HepG2 (cell line): ENCODE results near the gene TMCC2. TPM values are rescaled to one million over a fixed set of nuclear protein-coding genes. Genes with fewer than 3 reads are reported as not detected.

Experiments
- HDAC2 ChIP-seq: sonication (generic); formaldehyde crosslinking; IDR thresholded peaks from 2 replicates; pipeline ENCODE4 v1.4.0; 2020; ENCODE audit warnings: missing genetic modification reagents
- NCOA5 ChIP-seq: sonication (generic); formaldehyde crosslinking; IDR thresholded peaks from 2 replicates; pipeline ENCODE4 v1.4.0; 2020; ENCODE audit warnings: missing genetic modification reagents
- TEAD2 ChIP-seq: sonication (generic); formaldehyde crosslinking; IDR thresholded peaks from 2 replicates; pipeline ENCODE4 v1.9.0; 2021; ENCODE audit warnings: missing genetic modification reagents
- TOPORS ChIP-seq: sonication (generic); formaldehyde crosslinking; IDR thresholded peaks from 2 replicates; pipeline ENCODE4 v1.8.0; 2023; ENCODE audit warnings: mild to moderate bottlenecking, missing genetic modification reagents
- YY1 ChIP-seq: IDR thresholded peaks from 2 replicates; pipeline ENCODE4 v1.6.1; 2011; ENCODE audit warnings: low read length, low read depth, moderate library complexity, mild to moderate bottlenecking; ENCODE audit not compliant: insufficient read depth, insufficient replicate concordance
- ZFP90 ChIP-seq: sonication (generic); formaldehyde crosslinking; IDR thresholded peaks from 2 replicates; pipeline ENCODE4 v1.8.0; 2022; ENCODE audit warnings: missing genetic modification reagents, mild to moderate bottlenecking, inconsistent platforms, borderline replicate concordance
- ZNF30 ChIP-seq: sonication (generic); formaldehyde crosslinking; IDR thresholded peaks from 2 replicates; pipeline ENCODE4 v1.5.0; 2020; ENCODE audit warnings: mild to moderate bottlenecking, missing genetic modification reagents
- ZNF350 ChIP-seq: sonication (generic); formaldehyde crosslinking; IDR thresholded peaks from 2 replicates; pipeline ENCODE4 v1.4.0; 2020; ENCODE audit warnings: mild to moderate bottlenecking, low read depth, missing genetic modification reagents, borderline replicate concordance
- polyA plus RNA-seq, 8 experiments: library from polyadenylated mRNA; depleted of rRNA in 3 of 8; stranded (reverse) in 7 of 8; unstranded in 1 of 8; fragments of >200 nt; fragmentation: Illumina TruSeq in 4 of 8; extraction: Trizol in 4 of 8; gene quantifications; 2 replicates each; pipeline versions ENCODE4 v1.2.1 to v1.2.3, GENCODE V29; 2011 to 2016; ENCODE audit warnings: low read depth in 4 of 8, missing spikeins in 1 of 8, mixed read lengths in 1 of 8; ENCODE audit not compliant: insufficient read depth in 1 of 8
- total RNA-seq, 5 experiments: library from RNA; depleted of rRNA; stranded (reverse); fragments of >200 nt; fragmentation: Illumina TruSeq; extraction: Trizol; gene quantifications; 2 replicates each; pipeline ENCODE4 v1.2.3, GENCODE V29; 2016; ENCODE audit warnings: low read depth in 1 of 5
- TF ChIP-seq, protein P1 (sequence below): sonication (generic); formaldehyde crosslinking; IDR thresholded peaks from 2 replicates; pipeline ENCODE4 v1.5.1; 2020; ENCODE audit warnings: mild to moderate bottlenecking, missing genetic modification reagents
- TF ChIP-seq, protein P2 (sequence below): IDR thresholded peaks from 2 replicates; pipeline ENCODE4 v1.6.1; 2012; ENCODE audit warnings: inconsistent platforms
- TF ChIP-seq, protein P3 (sequence below): sonication (generic); formaldehyde crosslinking; IDR thresholded peaks from 2 replicates; pipeline ENCODE4 v1.4.0; 2020; ENCODE audit warnings: missing genetic modification reagents
- TF ChIP-seq, protein P4 (sequence below): sonication (generic); formaldehyde crosslinking; IDR thresholded peaks from 2 replicates; pipeline ENCODE4 v1.4.0; 2020; ENCODE audit warnings: mild to moderate bottlenecking, missing genetic modification reagents, borderline replicate concordance

TMCC2 gene
- total and polyA plus RNA-seq, 2 of the 13 experiments (the other 11 are each of a cell fraction or from before 2014, with no cell fraction given), result 0.12 to 0.24 TPM

DNA sequence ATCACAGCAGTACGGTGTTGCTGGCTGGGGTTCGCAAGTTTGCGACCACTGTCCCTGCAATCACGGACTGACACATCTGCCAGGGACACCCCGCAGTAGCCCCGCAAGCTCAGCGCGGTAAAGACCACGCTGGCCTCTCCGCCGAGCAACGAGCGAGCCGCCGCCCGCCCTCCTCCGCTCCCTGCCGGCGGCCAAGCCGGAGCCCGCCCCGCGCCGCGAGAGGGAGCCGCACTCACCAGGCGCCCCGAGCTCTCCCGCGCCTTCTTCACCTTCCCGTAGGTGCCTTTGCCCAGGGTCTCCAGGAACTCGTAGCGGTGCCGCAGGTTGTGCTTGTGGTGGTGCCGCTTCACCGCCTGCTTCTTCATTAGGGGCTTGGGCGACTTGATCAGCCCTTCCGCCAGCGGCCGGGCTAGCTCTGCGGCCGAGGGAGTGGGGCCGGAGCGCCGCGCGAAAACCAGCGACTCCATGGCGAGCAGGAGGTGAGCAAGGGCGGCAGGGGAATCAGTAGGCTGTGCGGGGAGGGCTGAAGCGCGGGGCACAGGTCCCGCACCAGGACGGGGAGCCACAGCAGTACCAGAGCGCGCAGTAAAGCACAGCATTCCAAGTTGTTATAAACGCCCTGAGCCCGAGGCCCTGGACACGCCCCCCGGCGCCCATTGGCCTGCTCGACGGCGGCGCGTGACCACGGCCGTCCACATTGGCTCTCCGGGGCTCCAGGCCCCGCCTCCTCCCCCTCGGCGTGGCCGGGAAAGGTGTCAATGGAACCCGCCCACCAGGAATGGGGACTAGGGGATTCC, 93.6 kb downstream of the TMCC2 start, which contains the start of gene NUAK2 (continued):
- TF ChIP-seq, protein P1, sequence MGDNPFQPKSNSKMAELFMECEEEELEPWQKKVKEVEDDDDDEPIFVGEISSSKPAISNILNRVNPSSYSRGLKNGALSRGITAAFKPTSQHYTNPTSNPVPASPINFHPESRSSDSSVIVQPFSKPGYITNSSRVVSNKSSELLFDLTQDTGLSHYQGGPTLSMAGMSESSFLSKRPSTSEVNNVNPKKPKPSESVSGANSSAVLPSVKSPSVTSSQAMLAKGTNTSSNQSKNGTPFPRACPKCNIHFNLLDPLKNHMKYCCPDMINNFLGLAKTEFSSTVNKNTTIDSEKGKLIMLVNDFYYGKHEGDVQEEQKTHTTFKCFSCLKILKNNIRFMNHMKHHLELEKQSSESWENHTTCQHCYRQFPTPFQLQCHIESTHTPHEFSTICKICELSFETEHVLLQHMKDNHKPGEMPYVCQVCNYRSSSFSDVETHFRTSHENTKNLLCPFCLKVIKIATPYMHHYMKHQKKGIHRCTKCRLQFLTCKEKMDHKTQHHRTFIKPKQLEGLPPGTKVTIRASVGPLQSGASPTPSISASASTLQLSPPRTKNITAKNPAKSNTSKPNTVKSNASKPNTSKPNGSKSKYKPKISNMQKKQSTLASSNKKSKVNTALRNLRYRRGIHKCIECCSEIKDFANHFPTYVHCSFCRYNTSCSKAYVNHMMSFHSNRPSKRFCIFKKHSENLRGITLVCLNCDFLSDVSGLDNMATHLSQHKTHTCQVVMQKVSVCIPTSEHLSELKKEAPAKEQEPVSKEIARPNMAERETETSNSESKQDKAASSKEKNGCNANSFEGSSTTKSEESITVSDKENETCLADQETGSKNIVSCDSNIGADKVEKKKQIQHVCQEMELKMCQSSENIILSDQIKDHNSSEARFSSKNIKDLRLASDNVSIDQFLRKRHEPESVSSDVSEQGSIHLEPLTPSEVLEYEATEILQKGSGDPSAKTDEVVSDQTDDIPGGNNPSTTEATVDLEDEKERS (CRISPR knock-in tag), result no peak
- TF ChIP-seq ZNF350, result peak; percentile 44; the same call in 1 of the 2 replicates
- no peak for TF ChIP-seq TOPORS (CRISPR knock-in tag)
- no peak for TF ChIP-seq HDAC2 (CRISPR knock-in tag)
- TF ChIP-seq TEAD2, result no peak
- no peak for TF ChIP-seq YY1
- TF ChIP-seq, protein P2, sequence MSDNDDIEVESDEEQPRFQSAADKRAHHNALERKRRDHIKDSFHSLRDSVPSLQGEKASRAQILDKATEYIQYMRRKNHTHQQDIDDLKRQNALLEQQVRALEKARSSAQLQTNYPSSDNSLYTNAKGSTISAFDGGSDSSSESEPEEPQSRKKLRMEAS, result peak; percentile 72
- TF ChIP-seq, protein P3, sequence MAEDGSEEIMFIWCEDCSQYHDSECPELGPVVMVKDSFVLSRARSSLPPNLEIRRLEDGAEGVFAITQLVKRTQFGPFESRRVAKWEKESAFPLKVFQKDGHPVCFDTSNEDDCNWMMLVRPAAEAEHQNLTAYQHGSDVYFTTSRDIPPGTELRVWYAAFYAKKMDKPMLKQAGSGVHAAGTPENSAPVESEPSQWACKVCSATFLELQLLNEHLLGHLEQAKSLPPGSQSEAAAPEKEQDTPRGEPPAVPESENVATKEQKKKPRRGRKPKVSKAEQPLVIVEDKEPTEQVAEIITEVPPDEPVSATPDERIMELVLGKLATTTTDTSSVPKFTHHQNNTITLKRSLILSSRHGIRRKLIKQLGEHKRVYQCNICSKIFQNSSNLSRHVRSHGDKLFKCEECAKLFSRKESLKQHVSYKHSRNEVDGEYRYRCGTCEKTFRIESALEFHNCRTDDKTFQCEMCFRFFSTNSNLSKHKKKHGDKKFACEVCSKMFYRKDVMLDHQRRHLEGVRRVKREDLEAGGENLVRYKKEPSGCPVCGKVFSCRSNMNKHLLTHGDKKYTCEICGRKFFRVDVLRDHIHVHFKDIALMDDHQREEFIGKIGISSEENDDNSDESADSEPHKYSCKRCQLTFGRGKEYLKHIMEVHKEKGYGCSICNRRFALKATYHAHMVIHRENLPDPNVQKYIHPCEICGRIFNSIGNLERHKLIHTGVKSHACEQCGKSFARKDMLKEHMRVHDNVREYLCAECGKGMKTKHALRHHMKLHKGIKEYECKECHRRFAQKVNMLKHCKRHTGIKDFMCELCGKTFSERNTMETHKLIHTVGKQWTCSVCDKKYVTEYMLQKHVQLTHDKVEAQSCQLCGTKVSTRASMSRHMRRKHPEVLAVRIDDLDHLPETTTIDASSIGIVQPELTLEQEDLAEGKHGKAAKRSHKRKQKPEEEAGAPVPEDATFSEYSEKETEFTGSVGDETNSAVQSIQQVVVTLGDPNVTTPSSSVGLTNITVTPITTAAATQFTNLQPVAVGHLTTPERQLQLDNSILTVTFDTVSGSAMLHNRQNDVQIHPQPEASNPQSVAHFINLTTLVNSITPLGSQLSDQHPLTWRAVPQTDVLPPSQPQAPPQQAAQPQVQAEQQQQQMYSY (CRISPR knock-in tag), result no peak
- TF ChIP-seq, protein P4, sequence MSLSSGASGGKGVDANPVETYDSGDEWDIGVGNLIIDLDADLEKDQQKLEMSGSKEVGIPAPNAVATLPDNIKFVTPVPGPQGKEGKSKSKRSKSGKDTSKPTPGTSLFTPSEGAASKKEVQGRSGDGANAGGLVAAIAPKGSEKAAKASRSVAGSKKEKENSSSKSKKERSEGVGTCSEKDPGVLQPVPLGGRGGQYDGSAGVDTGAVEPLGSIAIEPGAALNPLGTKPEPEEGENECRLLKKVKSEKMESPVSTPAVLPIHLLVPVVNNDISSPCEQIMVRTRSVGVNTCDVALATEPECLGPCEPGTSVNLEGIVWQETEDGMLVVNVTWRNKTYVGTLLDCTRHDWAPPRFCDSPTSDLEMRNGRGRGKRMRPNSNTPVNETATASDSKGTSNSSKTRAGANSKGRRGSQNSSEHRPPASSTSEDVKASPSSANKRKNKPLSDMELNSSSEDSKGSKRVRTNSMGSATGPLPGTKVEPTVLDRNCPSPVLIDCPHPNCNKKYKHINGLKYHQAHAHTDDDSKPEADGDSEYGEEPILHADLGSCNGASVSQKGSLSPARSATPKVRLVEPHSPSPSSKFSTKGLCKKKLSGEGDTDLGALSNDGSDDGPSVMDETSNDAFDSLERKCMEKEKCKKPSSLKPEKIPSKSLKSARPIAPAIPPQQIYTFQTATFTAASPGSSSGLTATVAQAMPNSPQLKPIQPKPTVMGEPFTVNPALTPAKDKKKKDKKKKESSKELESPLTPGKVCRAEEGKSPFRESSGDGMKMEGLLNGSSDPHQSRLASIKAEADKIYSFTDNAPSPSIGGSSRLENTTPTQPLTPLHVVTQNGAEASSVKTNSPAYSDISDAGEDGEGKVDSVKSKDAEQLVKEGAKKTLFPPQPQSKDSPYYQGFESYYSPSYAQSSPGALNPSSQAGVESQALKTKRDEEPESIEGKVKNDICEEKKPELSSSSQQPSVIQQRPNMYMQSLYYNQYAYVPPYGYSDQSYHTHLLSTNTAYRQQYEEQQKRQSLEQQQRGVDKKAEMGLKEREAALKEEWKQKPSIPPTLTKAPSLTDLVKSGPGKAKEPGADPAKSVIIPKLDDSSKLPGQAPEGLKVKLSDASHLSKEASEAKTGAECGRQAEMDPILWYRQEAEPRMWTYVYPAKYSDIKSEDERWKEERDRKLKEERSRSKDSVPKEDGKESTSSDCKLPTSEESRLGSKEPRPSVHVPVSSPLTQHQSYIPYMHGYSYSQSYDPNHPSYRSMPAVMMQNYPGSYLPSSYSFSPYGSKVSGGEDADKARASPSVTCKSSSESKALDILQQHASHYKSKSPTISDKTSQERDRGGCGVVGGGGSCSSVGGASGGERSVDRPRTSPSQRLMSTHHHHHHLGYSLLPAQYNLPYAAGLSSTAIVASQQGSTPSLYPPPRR (CRISPR knock-in tag), result no peak; the same call in 1 of the 2 replicates
- no peak for TF ChIP-seq ZNF30
- peak; percentile 62; the same call in 1 of the 2 replicates for TF ChIP-seq ZFP90 (CRISPR knock-in tag)
- no peak for TF ChIP-seq NCOA5 (CRISPR knock-in tag)
